GM18519 (cell line): Measurements from ENCODE around the gene KCNMA1.
A peak's percentile ranks its signal among the peaks of the same experiment; 100 is the strongest.

ENCODE experiments used
- ATAC-seq: cut with Tn5 transposase; IDR thresholded peaks from one replicate; pipeline ENCODE4 v1.9.1; 2021; ENCODE audit warnings: mild to moderate bottlenecking, moderate library complexity; ENCODE audit not compliant: unreplicated experiment, low FRiP score

Gene KCNMA1

DNA sequence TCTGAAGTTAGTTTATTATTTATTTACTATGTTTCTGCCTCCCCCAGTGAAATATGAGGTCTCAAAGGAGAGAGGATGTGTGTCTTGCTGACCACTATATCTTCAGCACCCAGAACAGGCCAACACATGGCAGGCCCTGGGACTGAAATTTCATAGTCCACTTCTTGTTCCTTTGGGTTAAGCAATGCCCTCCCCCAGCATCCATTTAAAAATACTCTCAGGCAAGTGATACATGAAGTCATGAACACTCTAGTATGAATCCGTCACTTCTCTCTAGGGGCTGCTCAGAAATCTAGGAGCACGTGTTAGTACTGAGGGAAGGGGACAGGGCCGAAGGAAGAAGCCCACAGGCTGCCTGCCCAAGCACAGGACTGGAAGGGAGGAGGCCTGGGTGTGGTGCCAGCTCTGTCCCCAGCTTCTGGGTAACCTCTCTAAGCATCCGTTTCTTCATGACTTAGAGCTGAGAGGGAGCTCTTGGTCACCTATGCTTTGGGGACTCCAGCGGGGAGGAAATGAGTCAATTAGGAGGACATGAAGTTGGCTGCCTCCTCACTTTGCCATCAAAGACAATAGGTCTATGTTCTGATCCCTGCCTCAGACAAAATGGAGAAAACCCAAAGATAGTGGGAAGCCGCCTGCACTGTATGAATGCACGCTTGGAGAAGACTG is 119.2 kb downstream of the KCNMA1 start:
- ATAC-seq = no peak

DNA sequence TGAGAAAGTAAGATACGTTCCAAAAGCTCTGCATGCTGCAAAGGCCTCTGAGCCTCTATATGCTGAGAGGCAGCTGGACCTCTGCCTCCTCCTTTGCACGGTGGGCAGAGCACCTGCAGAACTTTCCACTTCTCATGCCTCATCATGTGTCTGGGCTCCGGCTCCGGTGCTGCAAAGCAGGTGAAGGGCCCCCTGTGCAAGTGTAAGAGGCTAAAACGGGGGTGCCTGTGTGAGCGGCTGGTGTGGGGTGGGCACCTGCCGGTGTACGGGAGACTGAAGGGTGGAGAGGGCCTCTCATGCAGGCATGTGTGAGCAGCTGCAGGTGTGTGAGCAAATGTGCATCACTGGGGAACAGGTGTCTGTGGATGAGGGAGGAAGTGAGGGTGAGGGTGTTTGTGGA is 121.0 kb downstream of the KCNMA1 start:
- ATAC-seq = no peak

DNA sequence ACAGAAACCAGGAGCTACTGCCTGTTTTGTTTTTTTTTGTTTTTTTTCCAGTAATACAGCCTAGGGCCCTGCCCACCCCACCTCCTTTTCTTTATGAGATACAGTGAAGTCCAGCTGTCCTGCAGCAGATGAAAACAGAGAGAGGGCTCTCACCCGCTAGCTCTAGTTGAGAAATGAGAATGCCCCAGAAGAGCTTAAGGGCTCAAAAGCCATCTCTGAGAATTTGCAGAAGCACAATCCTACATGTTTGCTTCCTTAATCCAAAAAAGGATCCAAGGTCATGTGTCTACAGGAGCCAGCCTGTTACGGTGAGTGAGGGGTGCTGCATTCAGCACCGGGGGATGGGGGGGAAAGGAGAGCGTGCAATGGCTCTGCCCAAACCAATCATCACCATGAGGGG is 122.7 kb downstream of the KCNMA1 start:
- ATAC-seq = no peak

DNA sequence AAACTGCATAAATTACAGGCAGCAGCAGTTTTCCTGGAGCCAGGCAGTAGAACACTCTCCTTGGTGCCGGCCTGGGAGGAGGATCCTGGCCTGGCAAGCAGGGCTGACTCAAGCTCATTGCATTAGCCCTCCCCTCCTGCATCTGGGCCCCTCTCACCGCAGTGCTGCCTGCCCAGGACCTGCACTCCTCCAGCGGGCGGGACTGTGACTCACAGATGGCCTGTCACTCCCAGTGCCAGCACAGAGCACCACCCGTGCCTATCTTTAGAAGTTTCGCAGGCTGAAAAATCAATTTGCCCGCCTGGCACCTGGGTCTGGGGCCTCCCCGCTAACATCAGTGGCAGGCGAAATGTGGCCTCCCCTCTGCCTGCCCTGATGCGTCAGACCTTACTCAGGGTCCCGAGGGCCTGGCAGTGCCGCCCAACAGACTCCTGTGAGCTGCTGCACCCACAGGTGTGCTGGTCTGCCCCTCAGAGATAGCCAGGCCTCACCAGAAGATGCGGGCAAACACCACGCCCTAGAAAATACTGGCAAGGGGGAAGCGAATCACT is 123.8 kb downstream of the KCNMA1 start:
- no peak for ATAC-seq

DNA sequence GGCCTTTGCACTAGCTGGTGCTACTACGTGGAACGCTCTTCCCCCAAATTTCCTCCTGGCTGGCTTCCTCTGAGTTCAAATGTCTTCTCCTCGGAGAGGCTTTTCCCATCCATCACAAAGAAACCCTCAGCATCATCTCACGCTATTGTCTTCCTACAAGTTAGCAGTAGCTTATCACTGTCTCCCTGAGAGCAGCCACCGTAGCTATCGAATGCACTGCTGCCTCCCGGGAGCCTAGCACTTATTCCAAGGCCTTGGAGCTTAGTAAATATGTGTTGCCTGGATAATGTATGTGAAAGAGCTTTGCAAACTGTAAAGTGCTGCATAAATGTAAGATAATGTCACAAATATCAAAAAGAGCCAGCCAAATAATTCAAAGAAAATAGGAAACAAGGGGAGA is 124.4 kb downstream of the KCNMA1 start:
- no peak for ATAC-seq

DNA sequence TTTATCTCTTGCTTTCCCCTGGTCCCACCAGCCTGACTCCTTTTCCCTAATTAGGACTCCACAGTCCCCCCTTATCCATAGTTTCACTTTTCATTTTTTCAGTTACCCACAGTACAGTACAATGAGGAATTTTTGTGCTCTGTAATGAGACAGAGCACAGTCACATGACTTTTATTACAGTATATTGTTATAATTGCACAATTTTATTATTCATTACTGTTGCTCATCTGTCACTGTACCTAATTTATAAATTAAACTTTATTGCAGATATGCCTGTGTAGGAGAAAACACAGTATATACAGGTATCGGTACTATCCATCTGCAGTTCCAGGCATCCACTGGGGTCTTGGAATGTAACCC is 125.4 kb downstream of the KCNMA1 start:
- ATAC-seq = no peak

DNA sequence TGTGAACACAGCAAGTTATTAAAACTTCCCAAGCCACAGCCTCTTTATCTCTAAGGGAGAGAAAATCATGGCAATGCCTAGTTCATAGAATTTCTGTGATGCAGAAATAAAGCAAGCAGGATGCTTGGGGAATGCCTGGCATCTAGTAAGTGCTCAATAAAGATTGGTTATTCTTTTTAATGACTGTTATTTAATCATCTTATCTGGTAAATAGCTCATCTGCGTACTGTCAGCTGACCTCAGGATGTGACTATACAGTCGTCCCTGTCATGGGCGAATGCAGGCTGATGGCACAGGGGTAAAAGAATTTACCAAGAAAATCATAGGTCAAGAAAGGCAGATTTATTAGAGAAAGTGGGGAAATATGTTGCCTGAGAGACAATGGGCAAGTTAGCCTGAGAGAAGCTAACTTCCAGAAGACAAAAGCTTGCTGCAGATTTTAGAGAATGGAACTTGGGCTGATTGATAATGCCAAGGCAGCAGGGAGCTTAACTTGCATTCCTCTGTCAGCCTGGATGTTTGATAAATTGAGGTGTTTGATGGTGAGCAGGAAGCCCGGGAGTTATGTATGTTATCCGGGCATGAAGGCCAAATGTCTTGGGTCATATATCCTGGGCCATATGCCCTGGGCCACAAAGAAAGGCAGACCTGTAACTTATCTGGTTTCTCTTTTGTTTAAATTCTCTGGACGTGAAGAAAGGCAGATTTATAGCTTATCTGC is 126.0 kb downstream of the KCNMA1 start:
- ATAC-seq = no peak

DNA sequence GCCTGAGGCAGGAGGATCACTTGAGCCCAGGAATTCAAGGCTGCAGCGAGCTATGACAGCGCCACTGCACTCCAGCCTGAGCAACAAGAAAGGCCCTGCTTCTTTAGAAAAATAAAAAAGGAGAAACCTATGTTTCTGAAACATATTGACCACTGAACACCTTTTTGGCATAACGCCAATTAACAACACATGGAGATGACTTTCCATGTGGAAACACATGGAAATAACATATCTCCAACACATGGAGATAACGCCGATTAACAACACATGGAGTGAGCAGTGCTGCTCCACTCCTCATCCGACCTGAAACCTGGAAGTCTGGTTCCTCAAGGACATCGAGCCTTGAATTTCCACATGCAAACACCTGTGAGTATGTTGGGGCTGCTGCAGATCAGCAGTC is 126.9 kb downstream of the KCNMA1 start:
- ATAC-seq = no peak

DNA sequence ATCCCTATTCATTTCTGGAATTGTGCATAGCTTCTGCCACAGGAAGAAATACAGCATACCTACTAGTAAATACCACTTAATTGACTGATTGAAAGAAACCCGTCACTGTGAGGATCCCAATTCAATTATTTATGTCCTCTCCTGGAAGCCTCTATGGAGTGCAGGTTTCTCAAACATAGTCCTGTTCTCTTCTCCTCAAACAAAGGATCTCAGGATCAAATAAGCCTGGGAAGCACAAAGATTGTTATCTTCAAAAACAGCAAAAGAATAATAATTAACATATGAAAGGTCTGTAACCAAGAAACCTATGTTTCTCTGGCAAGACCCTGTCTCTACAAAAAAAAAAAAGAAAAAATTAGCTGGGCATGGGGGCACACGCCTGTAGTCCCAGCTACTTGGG is 127.3 kb downstream of the KCNMA1 start:
- no peak for ATAC-seq

DNA sequence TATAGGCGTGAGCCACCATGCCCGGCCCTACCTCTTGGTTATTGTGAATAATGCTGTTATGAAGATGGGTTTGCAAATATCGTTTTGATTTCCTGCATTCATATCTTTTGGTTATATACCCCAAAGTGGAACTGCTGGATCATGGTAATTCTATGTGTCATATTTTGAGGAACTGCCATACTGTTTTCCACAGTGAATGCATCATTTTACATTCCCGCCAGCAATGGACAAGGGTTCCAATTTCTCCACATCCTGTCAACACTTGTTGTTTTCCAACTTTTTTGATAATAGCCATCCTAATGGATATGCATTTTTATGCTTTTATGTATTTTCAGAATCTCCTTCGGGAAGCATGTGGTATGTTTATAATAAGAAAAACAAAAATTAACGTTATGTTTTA is 128.2 kb downstream of the KCNMA1 start:
- no peak for ATAC-seq

DNA sequence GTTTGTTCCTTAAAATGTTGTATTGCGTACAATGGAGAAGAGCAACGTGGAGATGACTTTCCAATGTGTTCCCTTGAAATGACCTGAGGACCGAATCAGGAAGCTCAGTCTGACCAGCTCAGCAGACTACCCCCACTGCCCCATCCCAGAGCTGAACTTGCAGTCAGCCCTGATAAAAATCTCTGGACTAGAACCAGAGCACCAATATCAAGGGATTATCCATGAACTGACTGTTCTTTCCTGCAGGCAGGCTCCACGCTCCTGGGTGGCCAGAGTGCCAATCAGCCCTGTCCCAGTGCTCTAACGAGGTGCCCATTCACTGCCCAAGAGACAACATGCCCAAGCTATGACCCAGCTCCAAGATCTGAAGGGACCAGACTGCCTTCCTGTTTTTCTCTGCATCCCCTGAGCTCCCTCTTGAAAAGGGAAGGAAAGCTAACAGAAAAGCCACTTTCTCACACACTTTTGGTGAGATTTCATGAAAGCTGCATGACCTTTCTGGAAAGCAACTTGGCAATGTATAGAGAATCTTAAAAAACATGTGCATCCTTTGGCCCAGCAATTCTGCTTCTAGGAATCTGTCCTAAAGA is 130.2 kb downstream of the KCNMA1 start:
- no peak for ATAC-seq

DNA sequence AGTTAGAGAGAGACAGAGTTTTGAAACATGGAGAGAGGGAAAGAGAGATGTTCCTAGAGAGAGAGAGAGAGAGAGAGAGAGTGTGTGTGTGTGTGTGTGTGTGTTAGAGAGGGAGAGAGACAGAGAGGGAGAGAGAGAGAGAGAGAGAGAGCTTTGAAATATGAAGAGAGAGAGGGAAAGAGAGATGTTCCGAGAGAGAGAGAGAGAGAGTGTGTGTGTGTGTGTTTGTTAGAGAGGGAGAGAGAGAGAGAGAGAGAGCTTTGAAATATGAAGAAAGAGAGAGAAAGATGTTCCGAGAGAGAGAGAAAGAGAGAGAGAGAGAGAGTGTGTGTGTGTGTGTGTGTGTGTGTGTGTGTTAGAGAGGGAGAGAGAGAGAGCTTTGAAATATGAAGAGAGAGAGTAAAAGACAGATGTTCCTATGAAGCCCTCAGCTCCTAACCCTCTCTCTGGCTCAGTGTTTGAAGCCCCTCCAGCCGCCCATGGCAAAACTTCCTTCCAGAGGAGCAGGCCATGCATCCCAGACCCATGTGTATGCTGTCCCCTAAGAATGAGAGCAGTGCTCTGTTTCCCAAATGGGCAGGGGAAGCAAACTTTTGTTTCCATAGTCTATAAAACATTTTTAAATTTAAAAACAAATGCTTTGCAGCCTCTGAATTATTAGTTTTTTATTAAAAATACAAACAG is 130.9 kb downstream of the KCNMA1 start:
- no peak for ATAC-seq

DNA sequence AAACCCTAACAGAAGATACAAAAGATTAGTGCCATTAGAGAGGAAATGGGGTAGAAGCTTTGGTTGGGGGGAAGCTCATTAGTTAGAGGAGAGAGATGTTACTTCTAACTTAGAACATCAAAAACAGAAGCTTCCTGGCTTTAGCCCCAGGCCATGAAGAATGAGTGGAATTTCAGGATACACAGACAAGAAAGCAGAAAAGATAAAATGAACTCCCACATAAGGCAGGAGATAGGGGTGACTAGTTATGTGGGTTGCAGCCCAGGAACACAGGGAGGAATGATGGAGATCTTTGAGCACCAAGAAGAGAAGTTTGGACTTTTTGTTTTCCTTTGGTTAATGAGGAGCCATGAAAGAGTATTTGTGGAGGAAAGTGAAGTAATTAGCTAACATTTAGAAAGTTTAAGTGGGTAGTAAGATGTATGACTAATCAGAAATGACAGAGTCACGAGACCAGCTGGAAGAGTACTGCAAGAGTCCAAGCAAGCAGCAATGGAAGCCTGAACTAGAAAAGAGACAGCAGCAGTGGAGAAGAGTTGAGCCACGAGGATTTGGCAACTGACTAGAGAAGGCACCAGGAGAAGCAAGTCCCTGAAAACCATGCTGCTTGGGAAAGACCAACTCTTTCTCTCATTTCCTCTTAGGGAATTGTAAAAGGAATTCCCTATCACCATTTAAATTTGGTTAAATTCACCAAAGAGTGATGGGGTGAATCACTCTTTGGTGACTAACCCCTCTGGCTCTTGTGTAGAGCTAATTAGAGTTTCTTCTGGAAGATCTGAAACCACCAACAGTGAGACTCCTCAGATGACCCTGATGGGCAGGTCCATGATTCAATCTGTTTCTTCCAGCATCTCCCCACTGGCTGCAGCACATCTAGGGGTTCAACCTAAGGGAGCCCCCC is 131.9 kb downstream of the KCNMA1 start:
- no peak for ATAC-seq

DNA sequence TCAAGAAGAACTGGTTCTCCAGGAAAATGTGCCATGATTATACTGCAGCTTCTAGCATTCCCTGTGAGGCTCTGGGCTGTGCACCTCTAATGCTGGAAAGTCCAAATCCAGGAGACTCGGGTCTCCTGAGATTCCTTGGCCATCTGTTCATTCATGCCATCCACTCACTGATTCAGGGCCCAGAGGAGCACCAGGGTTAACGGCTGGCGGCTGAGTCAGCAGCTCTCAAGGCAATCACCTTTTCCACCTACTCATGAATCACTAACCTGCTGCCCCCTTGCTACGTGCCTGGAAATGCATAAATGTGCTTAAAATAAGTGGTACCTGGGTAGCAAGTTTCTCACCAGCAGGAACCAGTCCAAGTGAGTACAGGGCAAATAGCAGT is 132.7 kb downstream of the KCNMA1 start:
- ATAC-seq = no peak

DNA sequence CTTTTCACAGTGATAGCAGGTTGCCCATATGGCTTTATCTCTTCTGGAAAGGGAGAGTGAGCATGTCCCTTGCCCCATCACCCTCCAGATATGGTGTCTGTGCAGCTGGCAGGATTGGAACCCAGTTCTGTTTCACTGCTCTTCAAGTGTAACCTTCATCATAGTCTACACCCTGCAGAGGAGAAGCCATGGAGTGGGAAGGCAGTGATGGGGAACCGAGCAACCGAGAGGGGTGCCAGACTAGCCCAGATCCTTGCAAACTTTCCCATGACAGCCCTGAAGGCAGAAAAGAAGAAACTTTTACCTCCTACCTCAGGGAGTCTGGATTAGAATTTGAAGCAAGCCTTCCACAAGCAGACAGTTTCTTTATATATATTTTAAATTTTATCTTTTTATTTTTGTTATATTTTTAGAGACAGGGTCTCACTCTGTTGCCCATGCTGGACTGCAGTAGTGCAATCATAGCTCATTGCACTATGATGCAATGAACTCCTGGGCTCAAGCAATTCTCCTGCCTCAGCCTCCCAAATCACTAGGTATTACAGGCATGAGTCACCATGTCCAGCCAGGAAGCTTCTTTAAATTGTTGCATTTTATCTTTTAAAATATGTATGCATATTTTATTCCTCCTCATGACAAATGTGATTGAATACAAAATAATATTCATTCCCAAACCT is 133.3 kb downstream of the KCNMA1 start:
- ATAC-seq = no peak

DNA sequence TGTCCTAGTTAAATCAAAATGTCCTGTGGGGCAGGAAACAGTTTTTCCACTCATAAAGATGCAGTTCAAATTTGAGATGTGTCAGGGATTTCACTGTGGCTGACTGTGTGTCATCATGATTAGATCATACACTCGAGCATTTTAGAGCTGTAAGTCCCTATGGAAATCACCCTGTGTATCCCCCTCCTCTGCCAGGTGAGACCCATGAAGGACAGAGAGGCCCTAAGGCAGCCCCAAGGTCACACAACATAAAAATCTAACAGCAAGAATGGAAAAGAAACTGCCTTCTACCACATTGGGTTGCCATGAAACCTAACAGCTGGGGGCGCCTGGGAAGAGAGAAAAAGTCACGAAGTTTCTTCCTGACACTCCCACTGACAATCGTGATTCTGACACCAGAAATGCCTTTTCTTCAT is 135.8 kb downstream of the KCNMA1 start:
- ATAC-seq = no peak

DNA sequence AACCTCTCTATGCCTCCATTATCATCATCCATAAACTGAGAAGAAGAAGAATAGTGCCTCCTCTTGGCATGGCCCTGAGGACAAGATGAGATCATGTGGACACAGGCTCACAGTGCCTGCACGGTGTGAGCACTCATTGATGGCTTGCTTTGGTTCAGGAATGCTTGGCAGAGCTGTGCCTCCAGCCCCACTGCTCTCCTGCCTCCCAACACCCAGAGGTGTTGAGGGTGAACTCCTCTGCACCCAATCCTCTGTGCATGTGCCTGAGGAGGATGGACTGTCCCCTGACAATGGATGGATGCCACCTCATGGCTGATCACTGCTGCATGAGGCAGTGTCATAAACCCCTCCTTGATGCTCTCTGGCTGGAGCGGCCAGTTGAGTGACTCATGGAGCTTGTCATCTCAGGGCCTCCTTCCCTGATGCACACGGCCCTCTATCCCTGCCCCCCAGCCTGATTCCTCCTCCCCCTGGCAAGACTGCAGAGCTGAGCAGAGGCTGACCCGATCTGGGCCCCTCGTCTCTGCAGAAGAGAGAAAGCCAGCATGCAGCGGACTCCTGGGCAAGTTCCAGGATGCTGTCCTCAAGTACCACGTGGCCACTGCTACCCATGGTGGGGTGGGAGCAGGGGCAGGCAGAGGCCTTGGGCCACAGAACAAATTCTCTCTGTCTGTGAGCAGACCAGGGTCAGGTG is 136.3 kb downstream of the KCNMA1 start:
- no peak for ATAC-seq

DNA sequence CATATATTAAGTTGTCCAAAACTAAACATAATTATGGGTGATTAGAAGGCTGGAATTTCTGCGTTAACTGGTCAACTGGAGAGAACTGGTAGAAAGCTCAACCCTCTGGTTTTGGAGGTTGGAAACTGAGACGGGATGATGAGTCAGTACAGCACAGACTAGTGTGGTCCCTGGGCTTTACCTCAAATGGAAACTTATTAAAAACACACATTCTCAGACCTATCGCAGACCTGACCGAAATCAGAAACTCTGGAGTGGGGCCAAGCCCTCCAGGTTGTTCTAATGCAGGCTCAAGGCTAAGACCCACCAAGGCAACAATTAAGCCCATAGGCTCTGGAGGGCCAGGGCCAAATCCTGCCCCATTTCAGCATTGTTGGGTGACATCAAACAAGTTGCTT is 136.9 kb downstream of the KCNMA1 start:
- ATAC-seq = peak; percentile 70

DNA sequence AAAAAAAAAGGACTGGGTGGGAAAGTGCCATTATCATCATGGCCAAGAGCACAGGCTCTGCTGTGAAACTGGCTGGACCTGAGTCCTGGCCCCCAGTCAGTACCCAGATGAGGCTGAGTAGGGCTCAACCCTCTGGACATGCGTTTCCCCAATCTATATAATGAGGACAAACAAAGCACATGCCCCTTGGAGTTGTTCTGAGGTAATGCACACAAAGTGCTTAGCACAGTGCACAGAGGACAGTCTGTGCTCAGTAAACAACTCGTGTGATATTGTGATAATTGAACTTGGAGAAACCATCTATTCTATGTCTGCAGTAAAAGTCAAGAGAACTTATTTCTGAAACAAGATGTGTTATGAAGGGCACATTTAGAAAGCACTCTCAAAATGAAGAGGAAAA is 138.8 kb downstream of the KCNMA1 start:
- no peak for ATAC-seq
